ENCODE results near the gene PHF2.

PHF2 gene

DNA sequence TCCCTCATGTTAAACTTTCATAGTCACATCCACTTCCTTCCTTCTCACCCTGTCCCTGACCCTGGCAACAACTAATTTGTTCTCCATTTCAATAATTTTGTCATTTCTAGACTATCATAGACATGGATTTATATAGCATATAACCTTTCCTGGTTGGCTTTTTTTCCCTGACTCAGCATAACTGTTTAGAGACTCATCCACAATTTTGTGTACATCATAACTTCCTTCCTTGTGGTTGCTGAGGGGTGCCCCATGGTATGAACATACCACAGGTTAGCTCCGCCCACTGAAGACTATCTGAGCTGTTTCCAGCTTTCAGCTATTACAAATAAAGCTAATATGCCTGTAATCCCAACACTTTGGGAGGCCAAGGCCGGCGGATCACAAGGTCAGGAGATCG lies 137.3 kb downstream of the PHF2 start:
- DNase-seq: peak; percentile 42

DNA sequence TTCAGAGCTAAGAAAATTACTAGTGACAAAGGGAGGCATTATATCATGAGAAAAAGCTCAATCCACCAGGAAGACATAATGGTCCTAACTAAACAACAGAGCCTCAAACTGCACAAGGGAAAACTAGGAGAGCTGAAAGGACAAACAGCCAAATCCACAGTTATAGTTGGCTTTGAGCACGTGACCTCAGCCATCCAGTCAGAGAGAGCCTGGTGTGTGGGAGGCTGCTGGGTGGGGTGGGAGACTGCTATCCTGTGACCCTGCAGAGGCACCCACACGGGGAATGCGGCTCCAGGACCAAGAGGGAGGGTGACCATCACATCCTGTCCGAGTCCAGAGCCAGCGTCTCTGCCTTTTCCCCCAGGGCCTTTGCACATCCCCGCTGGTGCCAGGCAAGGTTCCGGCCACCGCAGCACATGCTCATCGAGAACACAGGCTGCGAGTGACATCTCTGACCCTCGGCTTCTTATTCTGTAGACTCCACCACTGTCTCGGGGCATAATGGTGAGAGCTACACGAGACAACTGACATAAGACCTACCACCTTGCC lies 145.1 kb downstream of the PHF2 start:
- DNase-seq: no peak

DNA sequence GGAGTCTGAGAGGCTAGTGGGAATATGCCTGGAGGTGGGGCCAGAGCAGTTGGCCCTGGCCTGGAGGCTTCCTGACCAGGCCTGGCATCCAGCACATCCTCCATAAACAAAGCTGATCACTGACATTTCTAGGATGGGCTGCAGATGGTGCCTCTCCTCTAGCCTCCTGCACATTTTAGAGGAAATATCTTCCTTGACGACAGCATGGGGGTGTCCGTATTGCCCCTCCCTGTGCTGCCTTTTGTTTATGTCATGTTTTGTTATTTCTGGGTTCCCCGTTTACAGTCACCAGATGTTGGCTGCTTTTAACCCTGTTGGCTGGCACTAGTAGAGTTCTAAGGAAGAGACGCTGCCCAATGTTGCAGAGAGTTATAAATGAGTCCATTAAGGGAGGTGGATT lies 148.5 kb downstream of the PHF2 start:
- DNase-seq: no peak

DNA sequence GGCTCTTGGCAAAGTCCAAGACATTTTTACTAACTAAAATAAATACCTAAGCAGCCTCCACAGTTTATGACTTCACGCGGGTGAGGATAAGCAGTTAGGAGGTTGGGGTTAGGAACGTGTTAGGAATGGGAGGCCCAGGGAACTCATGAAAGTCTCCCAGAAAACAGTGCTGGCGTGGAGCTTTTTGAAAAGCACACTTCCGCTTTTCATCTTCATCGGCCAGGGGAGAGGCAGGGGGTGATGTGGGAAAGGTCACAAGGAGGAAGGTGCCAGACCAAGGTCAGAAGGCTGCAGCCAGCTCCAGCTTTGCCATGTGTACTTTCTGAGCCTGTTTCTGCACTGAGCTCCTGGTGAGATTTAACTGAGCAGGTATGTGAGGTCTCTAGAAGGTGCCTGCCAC lies 149.0 kb downstream of the PHF2 start:
- DNase-seq: no peak

DNA sequence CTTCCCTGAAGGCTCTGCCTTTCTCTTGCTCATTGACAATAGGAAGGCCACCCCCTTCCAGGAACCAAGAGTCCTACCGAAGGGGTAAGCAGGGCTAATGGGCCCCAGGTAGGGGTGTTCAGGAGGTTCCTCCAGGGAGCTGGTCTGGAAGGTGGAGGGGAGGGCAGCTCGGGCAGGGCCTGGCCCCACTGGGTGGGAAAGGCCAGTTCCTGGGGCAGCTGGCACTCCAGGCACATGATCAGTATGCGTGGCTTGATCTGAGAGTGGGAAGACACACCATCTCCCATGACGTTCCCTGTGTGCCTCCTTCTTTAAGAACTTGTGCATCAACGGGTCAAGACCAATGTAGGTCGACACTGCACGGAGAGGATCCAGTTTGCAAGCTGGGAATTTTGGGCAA lies 149.8 kb downstream of the PHF2 start:
- no peak for DNase-seq

All from EL (cell line).